ENCODE measurements around the gene FUCA2. TPM values are rescaled to one million over a fixed set of nuclear protein-coding genes. Genes with fewer than 3 reads are reported as not detected.

The FUCA2 gene
- polyA plus RNA-seq, 1 of the 3 experiments (the other 2 are of a cell fraction): 37.6 TPM

- no peak for TF ChIP-seq IRF3 (IDR thresholded peaks at IDR 0.05; ENCODE audit: low read depth, low read length)
Measured at GRCh38 chr6:143542888-143543287, 31.4 kb upstream of the FUCA2 start (continued).

- CTCF ChIA-PET: no interaction called here
- 83% methylated on average over 3 of the region's 3 CpGs for WGBS (ENCODE audit: low lambda C conversion rate)
Measured at GRCh38 chr6:143540192-143540591, 28.7 kb upstream of the FUCA2 start.

More at GRCh38 chr6:143540192-143540591, 28.7 kb upstream of the FUCA2 start:
- H3K27ac ChIP-seq (ENCODE audit: low read depth in 2 of 2, low read length in 1 of 2): no peak overlapping the region
- no peak overlapping the region for H3K4me2 ChIP-seq
- TF ChIP-seq RFX5 (IDR thresholded peaks at IDR 0.05; ENCODE audit: low read length): no peak
- no peak for TF ChIP-seq TCF12 (IDR thresholded peaks at IDR 0.05)
- no peak for TF ChIP-seq MAX (IDR thresholded peaks at IDR 0.05; ENCODE audit: low read depth)
- no peak for TF ChIP-seq MXI1 (IDR thresholded peaks at IDR 0.05; ENCODE audit: low read depth, low read length)
- no peak for TF ChIP-seq EZH2phosphoT487 (IDR thresholded peaks at IDR 0.05; ENCODE audit: borderline replicate concordance, low read depth)
- no peak for TF ChIP-seq CTCF (IDR thresholded peaks at IDR 0.05)
- TF ChIP-seq FOXJ3 (CRISPR knock-in tag; IDR thresholded peaks at IDR 0.05): no peak
- no peak for TF ChIP-seq GABPA (IDR thresholded peaks at IDR 0.05; ENCODE audit: low read depth)
- no peak for TF ChIP-seq USF2 (IDR thresholded peaks at IDR 0.05; ENCODE audit: borderline replicate concordance, low read depth, low read length)
- TF ChIP-seq ZBTB33 (IDR thresholded peaks at IDR 0.05; ENCODE audit: borderline replicate concordance, low read depth): no peak
- TF ChIP-seq MEF2A (IDR thresholded peaks at IDR 0.05; ENCODE audit: borderline replicate concordance, low read depth): no peak
- no peak for TF ChIP-seq USF1 (IDR thresholded peaks at IDR 0.05; ENCODE audit: borderline replicate concordance, low read depth)
- no peak for TF ChIP-seq CHD2 (IDR thresholded peaks at IDR 0.05; ENCODE audit: low read length, partially characterized antibody)
- TF ChIP-seq YY1 (IDR thresholded peaks at IDR 0.05; ENCODE audit: low read depth): no peak
- TF ChIP-seq TAF1 (IDR thresholded peaks at IDR 0.05; ENCODE audit: borderline replicate concordance, low read depth, low read length): no peak
- no peak for TF ChIP-seq RAD21 (IDR thresholded peaks at IDR 0.05; ENCODE audit: low read length)
- no peak overlapping the region for H2AFZ ChIP-seq (ENCODE audit: low read depth)
- no peak overlapping the region for H3K4me3 ChIP-seq (ENCODE audit: low read depth in 2 of 2, low read length in 1 of 2)
- peaks cover 11% of the 10 kb centered on the region; the same call in 1 of the 2 replicates for H3K79me2 ChIP-seq (ENCODE audit: insufficient read depth)
- H3K36me3 ChIP-seq (replicated peaks in 1 of 2; ENCODE audit: control insufficient read depth in 1 of 2, insufficient read depth in 2 of 2, low read length in 1 of 2): no peaks in the 10 kb centered on the region
- no peaks in the 10 kb centered on the region for H3K9me3 ChIP-seq
- peaks cover 0 to 3% of the 10 kb centered on the region in 2 experiments; a peak in 1 of 4 replicates for H3K4me1 ChIP-seq (ENCODE audit: control insufficient read depth in 1 of 2, insufficient read depth in 2 of 2, low read depth in 1 of 2, low read length in 1 of 2)
- no peak overlapping the region for H3K9ac ChIP-seq
- H3K9me2 ChIP-seq: no peaks in the 10 kb centered on the region
- POLR2A ChIA-PET: no interaction called here
- no peaks in the 10 kb centered on the region for H3K27me3 ChIP-seq (ENCODE audit: insufficient read depth)
- no peaks in the 10 kb centered on the region for H4K20me1 ChIP-seq (ENCODE audit: insufficient read depth)
- no peaks in the 10 kb centered on the region for H3F3A ChIP-seq (replicated peaks; ENCODE audit: insufficient read depth)
- no peak for DNase-seq

Data from SK-N-SH (cell line).